NCI-H1694 (cell line): Measurements from ENCODE around the gene SLCO4A1.
"Not testable (repeated sequence)": the region's sequence is repeated elsewhere in the genome, so short reads cannot be mapped to it uniquely, and the experiment has no call there.

Experiments used
- DNase-seq: peaks from one replicate; lab custom pipeline; 2025; lab: John Stamatoyannopoulos, UW

SLCO4A1 gene

GRCh38 chr20:62665826-62666735, 23.8 kb downstream of the SLCO4A1 start:
- peak; percentile 11 for DNase-seq

GRCh38 chr20:62666736-62667529, 24.6 kb downstream of the SLCO4A1 start:
- no peak for DNase-seq

- DNase-seq: no peak
Observed at GRCh38 chr20:62667530-62668440, 25.5 kb downstream of the SLCO4A1 start.

- peak; percentile 89 for DNase-seq
Observed at GRCh38 chr20:62668441-62669027, 26.2 kb downstream of the SLCO4A1 start.

GRCh38 chr20:62669249-62669648, 26.9 kb downstream of the SLCO4A1 start:
- no peak for DNase-seq

- DNase-seq: no peak
Observed at GRCh38 chr20:62670156-62670555, 27.9 kb downstream of the SLCO4A1 start.

GRCh38 chr20:62670998-62671397, 28.7 kb downstream of the SLCO4A1 start:
- no peak for DNase-seq

GRCh38 chr20:62671765-62672164, 29.5 kb downstream of the SLCO4A1 start:
- DNase-seq: no peak

GRCh38 chr20:62674370-62674769, 32.1 kb downstream of the SLCO4A1 start:
- DNase-seq: no peak

GRCh38 chr20:62675156-62675876, 33.0 kb downstream of the SLCO4A1 start:
- DNase-seq: no peak

GRCh38 chr20:62675877-62676260, 33.6 kb downstream of the SLCO4A1 start:
- DNase-seq: no peak

GRCh38 chr20:62676976-62677375, 34.7 kb downstream of the SLCO4A1 start:
- no peak for DNase-seq

- DNase-seq: no peak
Observed at GRCh38 chr20:62677678-62678077, 35.4 kb downstream of the SLCO4A1 start.

- no peak for DNase-seq
Observed at GRCh38 chr20:62678553-62678952, 36.2 kb downstream of the SLCO4A1 start.

- no peak for DNase-seq
Observed at GRCh38 chr20:62679978-62680589, 37.8 kb downstream of the SLCO4A1 start.

- DNase-seq: no peak
Observed at GRCh38 chr20:62682912-62683517, 40.7 kb downstream of the SLCO4A1 start.

- DNase-seq: not testable (repeated sequence)
Observed at GRCh38 chr20:62683660-62684322, 41.5 kb downstream of the SLCO4A1 start.

- DNase-seq: no peak
Observed at GRCh38 chr20:62684981-62685380, 42.7 kb downstream of the SLCO4A1 start.

GRCh38 chr20:62685781-62686555, 43.7 kb downstream of the SLCO4A1 start:
- DNase-seq: peak; percentile 60
